ENCODE data around the gene ULBP2.
"Not testable (repeated sequence)": the region's sequence is repeated elsewhere in the genome, so short reads cannot be mapped to it uniquely, and the experiment has no call there.

Gene ULBP2

GRCh38 chr6:149910721-149911151 lies 31.1 kb upstream of the ULBP2 start:
- no peak overlapping the region for H3K4me3 ChIP-seq (ENCODE audit: low read length)
- DNase-seq (ENCODE audit: low read depth): no peak
- TF ChIP-seq CTCF (conservative IDR thresholded peaks at IDR 0.05; ENCODE audit: low read depth, low read length): no peak

DNA sequence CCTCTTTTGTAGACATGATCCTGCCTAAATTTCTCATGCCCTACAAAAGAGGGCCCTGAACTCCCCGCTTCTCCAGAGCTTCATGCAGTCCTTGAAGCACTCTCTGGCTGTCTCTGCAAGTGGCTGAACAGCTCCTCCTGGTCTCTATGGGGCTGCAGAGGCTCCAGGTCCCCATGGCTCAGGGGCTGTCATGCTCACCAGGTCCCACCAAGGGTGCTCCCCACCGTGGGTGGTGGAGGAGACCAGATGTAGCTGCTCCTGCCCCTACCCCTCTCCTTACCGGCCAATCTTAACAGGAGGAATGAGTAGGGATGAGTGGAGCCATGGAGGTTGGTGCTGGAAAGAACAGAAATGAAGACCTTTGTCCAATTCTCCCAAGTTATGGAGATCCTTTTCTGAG lies 29.1 kb upstream of the ULBP2 start:
- H3K4me3 ChIP-seq (ENCODE audit: low read length); DNase-seq (ENCODE audit: low read depth): not testable (repeated sequence)

DNA sequence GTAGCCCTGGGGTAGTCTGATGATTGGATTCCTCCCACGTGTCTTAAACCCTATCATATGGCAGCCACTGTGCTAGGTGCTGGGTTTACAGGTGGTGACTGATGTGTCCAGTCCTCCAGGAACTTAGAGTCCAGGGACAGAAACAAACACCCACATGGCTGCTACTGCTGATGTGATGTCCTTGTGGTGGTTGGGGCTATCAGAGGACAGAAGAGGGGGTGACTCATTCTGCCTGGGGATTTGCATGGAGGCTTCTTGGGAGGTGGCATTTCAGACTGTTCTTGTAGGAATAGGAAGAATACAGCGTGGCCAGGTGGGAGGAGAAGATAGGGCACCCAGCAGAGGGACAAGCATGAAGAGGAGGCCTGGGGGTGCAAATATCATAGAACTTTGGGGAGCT lies 28.7 kb upstream of the ULBP2 start:
- no peak for TF ChIP-seq CTCF (conservative IDR thresholded peaks at IDR 0.05; ENCODE audit: low read depth, low read length)
- DNase-seq (ENCODE audit: low read depth): no peak
- no peak overlapping the region for H3K4me3 ChIP-seq (ENCODE audit: low read length)

- no peak overlapping the region for H3K4me3 ChIP-seq (ENCODE audit: low read length)
- no peak for DNase-seq (ENCODE audit: low read depth)
- no peak for TF ChIP-seq CTCF (conservative IDR thresholded peaks at IDR 0.05; ENCODE audit: low read depth, low read length)
These were observed 28.1 kb upstream of the ULBP2 start for GRCh38 chr6:149913540-149914240.

- no peak for DNase-seq (ENCODE audit: low read depth)
- no peak for TF ChIP-seq CTCF (conservative IDR thresholded peaks at IDR 0.05; ENCODE audit: low read depth, low read length)
- no peak overlapping the region for H3K4me3 ChIP-seq (ENCODE audit: low read length)
These were observed 25.6 kb upstream of the ULBP2 start for GRCh38 chr6:149915970-149916865.

- no peak overlapping the region for H3K4me3 ChIP-seq (ENCODE audit: low read length)
- DNase-seq (ENCODE audit: low read depth): no peak
- TF ChIP-seq CTCF (conservative IDR thresholded peaks at IDR 0.05; ENCODE audit: low read depth, low read length): no peak
These were observed 24.1 kb upstream of the ULBP2 start for GRCh38 chr6:149917679-149918078.

GRCh38 chr6:149918151-149918905 lies 23.5 kb upstream of the ULBP2 start:
- no peak for DNase-seq (ENCODE audit: low read depth)

DNA sequence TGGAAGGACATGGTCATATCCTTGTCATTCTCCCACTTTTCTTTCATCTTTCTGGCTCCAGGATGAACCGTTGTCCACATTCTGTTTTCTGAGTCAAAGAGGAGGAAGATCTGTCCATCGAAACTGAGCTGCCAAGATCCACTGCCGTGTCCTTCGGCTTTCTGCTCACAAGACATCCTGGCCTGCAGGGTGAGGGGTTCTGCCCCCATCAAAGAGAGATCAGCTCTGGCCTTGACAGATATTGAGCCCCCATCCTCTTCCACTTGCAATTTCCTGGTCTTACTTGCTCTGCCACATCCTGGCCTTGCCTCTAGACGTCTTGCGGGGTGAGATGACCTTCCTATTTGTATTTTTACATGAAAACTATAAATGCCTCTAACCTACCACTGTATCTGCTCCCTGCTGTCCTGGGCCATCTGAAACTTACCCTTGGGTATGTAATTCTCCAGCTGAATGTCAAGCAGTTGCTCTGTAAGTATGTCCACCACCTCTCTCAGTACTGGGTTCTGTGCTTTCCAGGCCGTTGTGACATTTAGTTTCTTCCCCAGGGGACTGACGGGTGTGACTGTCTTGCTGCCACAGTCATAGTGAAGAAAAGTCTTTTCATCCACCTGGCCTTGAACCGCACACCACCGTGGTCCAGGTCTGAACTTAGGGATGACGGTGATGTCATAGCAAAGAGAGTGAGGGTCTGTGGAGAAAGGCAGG lies 22.5 kb upstream of the ULBP2 start:
- not testable (repeated sequence) for DNase-seq (ENCODE audit: low read depth); H3K4me3 ChIP-seq (ENCODE audit: low read length)

More at GRCh38 chr6:149918151-149918905, 23.5 kb upstream of the ULBP2 start:
- no peak for TF ChIP-seq CTCF (conservative IDR thresholded peaks at IDR 0.05; ENCODE audit: low read depth, low read length)
- H3K4me3 ChIP-seq (ENCODE audit: low read length): no peak overlapping the region

All from retinal pigment epithelial cell (primary cell).